H1 (cell line): Measurements from ENCODE around the gene ZFP2. TPM values are rescaled to one million over a fixed set of nuclear protein-coding genes. Genes with fewer than 3 reads are reported as not detected.

ENCODE experiments used
- CTCF ChIA-PET: fragments of 300-600 bp; sonication (Branson Sonifier 250); formaldehyde crosslinking; loops from one replicate; lab custom pipeline; 2021; ENCODE audit not compliant: partially characterized antibody; lab: Charles Lee
- POLR2A ChIA-PET: fragments of 300-600 bp; sonication (Branson Sonifier 250); formaldehyde crosslinking; loops from one replicate; lab custom pipeline; 2021; ENCODE audit warnings: inconsistent platforms; ENCODE audit not compliant: partially characterized antibody; lab: Charles Lee
- DNase-seq, 2 experiments: peaks; one replicate each; pipeline versions ENCODE4 v3.0.0 to v3.0.0-alpha.2; 2010 to 2022; ENCODE audit warnings: low spot score in 2 of 2, low read depth in 1 of 2, mixed read lengths in 1 of 2
- FAIRE-seq: peaks from 2 replicates; lab custom pipeline; 2011; peaks lifted over from hg19 to GRCh38; lab: Jason Lieb, UNC
- H2AFZ ChIP-seq: 2 replicates; pipeline ENCODE4 v1.8.1; 2012; ENCODE audit warnings: low read length, inconsistent platforms
- H2AK5ac ChIP-seq: 2 replicates; pipeline ENCODE4 v1.6.1; 2013; ENCODE audit warnings: low read depth, low read length
- H2BK120ac ChIP-seq: replicated peaks from 2 replicates; pipeline ENCODE3; 2013; ENCODE audit warnings: low read depth, low read length, inconsistent platforms
- H2BK12ac ChIP-seq: 2 replicates; pipeline ENCODE4 v1.6.1; 2013; ENCODE audit warnings: low read depth, low read length
- H2BK15ac ChIP-seq: 2 replicates; pipeline ENCODE4 v1.6.1; 2013; ENCODE audit warnings: low read length
- H2BK20ac ChIP-seq: 2 replicates; pipeline ENCODE4 v1.6.1; 2013; ENCODE audit warnings: low read length
- H2BK5ac ChIP-seq: 2 replicates; pipeline ENCODE4 v1.6.1; 2013; ENCODE audit warnings: low read depth, low read length
- H3K14ac ChIP-seq: 2 replicates; pipeline ENCODE4 v1.6.1; 2013; ENCODE audit warnings: inconsistent platforms; ENCODE audit not compliant: insufficient read length
- H3K18ac ChIP-seq: 2 replicates; pipeline ENCODE4 v1.6.1; 2013; ENCODE audit warnings: low read length; ENCODE audit errors: extremely low read depth
- H3K23ac ChIP-seq: 2 replicates; pipeline ENCODE4 v1.6.1; 2013; ENCODE audit warnings: inconsistent platforms; ENCODE audit not compliant: insufficient read length
- H3K23me2 ChIP-seq: 2 replicates; pipeline ENCODE4 v1.6.1; 2013; ENCODE audit warnings: low read depth, low read length
- H3K27ac ChIP-seq: 2 replicates; pipeline ENCODE4 v1.6.1; 2011; ENCODE audit warnings: low read depth, low read length, inconsistent platforms
- H3K27me3 ChIP-seq, 4 experiments: replicated peaks in 1 of 4; 1 replicate in 1 of 4; 2 replicates in 3 of 4; pipeline versions ENCODE4 v1.6.1 to v1.8.1; 2011 to 2013; ENCODE audit warnings: low read length in 3 of 4, mild to moderate bottlenecking in 3 of 4, inconsistent platforms in 2 of 4, mixed read lengths in 2 of 4, moderate library complexity in 1 of 4; ENCODE audit not compliant: control insufficient read depth in 3 of 4, insufficient read depth in 3 of 4; ENCODE audit errors: extremely low read depth in 1 of 4
- H3K36me3 ChIP-seq, 4 experiments: 2 replicates each; pipeline versions ENCODE4 v1.6.1 to v1.8.1; 2011 to 2013; ENCODE audit warnings: mild to moderate bottlenecking in 4 of 4, low read length in 3 of 4, moderate library complexity in 2 of 4, control low read depth in 1 of 4, inconsistent platforms in 1 of 4; ENCODE audit not compliant: insufficient read depth in 4 of 4, control insufficient read depth in 2 of 4
- H3K4ac ChIP-seq: replicated peaks from 2 replicates; pipeline ENCODE3; 2013; ENCODE audit warnings: low read length, low read depth, mixed read lengths, inconsistent platforms; ENCODE audit not compliant: insufficient read length
- H3K4me1 ChIP-seq, 4 experiments: replicated peaks in 1 of 4; 1 replicate in 1 of 4; 2 replicates in 3 of 4; pipeline versions ENCODE4 v1.6.1 to v1.8.1; 2011 to 2013; ENCODE audit warnings: low read length in 3 of 4, inconsistent platforms in 2 of 4, mixed read lengths in 1 of 4; ENCODE audit not compliant: insufficient read depth in 4 of 4, control insufficient read depth in 3 of 4
- H3K4me2 ChIP-seq, 2 experiments: 2 replicates each; pipeline versions ENCODE4 v1.6.1 to v1.8.1; 2011 to 2013; ENCODE audit warnings: low read depth in 2 of 2, low read length in 2 of 2, control low read depth in 1 of 2, inconsistent platforms in 1 of 2, mild to moderate bottlenecking in 1 of 2; ENCODE audit not compliant: insufficient read depth in 1 of 2
- H3K4me3 ChIP-seq, 4 experiments: fragments of 200-600, 300-600 bp in 1 of 4; sonication (generic), shearing (Covaris generic), sonication (Bioruptor Twin) in 1 of 4; 2 replicates each; pipeline versions ENCODE4 v1.5.1 to v1.8.1; 2011 to 2016; ENCODE audit warnings: low read length in 4 of 4, low read depth in 3 of 4, control low read depth in 2 of 4, inconsistent platforms in 2 of 4, mild to moderate bottlenecking in 2 of 4, mixed read lengths in 1 of 4, moderate library complexity in 1 of 4; ENCODE audit not compliant: insufficient read depth in 2 of 4; ENCODE audit errors: extremely low read depth in 1 of 4
- H3K56ac ChIP-seq: replicated peaks from 2 replicates; pipeline ENCODE3; 2013; ENCODE audit warnings: low read depth, mild to moderate bottlenecking, mixed read lengths, low read length, inconsistent platforms; ENCODE audit not compliant: insufficient read length
- H3K79me1 ChIP-seq: 2 replicates; pipeline ENCODE4 v1.6.1; 2013; ENCODE audit warnings: low read depth, low read length, control low read depth
- H3K79me2 ChIP-seq, 2 experiments: 2 replicates each; pipeline versions ENCODE4 v1.6.1 to v1.8.1; 2012 to 2013; ENCODE audit warnings: low read length in 2 of 2, mild to moderate bottlenecking in 2 of 2, inconsistent platforms in 1 of 2; ENCODE audit not compliant: insufficient read depth in 2 of 2, control insufficient read depth in 1 of 2
- H3K9ac ChIP-seq, 4 experiments: replicated peaks in 1 of 4; 1 replicate in 1 of 4; 2 replicates in 3 of 4; pipeline versions ENCODE4 v1.6.1 to v1.8.1; 2011 to 2013; ENCODE audit warnings: low read depth in 3 of 4, low read length in 3 of 4, control low read depth in 2 of 4, mild to moderate bottlenecking in 2 of 4, moderate library complexity in 2 of 4, inconsistent platforms in 1 of 4; ENCODE audit errors: extremely low read depth in 1 of 4
- H3K9me3 ChIP-seq, 2 experiments: 2 replicates each; pipeline versions ENCODE4 v1.6.1 to v1.8.1; 2012 to 2013; ENCODE audit warnings: mild to moderate bottlenecking in 2 of 2, moderate library complexity in 2 of 2, control low read depth in 1 of 2, inconsistent platforms in 1 of 2, low read depth in 1 of 2, low read length in 1 of 2, mixed read lengths in 1 of 2; ENCODE audit not compliant: insufficient read depth in 2 of 2
- H4K20me1 ChIP-seq, 2 experiments: replicated peaks in 1 of 2; 2 replicates each; pipeline versions ENCODE3 to v1.8.1; 2011 to 2013; ENCODE audit warnings: inconsistent platforms in 2 of 2, low read length in 2 of 2, mild to moderate bottlenecking in 1 of 2; ENCODE audit not compliant: insufficient read depth in 2 of 2, control insufficient read depth in 1 of 2
- H4K5ac ChIP-seq: 2 replicates; pipeline ENCODE4 v1.6.1; 2013; ENCODE audit warnings: low read length, low read depth, mixed read lengths, inconsistent platforms; ENCODE audit not compliant: insufficient read length
- H4K8ac ChIP-seq: 2 replicates; pipeline ENCODE4 v1.8.0; 2013; ENCODE audit warnings: mild to moderate bottlenecking, moderate library complexity, low read length, inconsistent platforms; ENCODE audit not compliant: insufficient read depth; ENCODE audit errors: extremely low read depth
- H4K91ac ChIP-seq: replicated peaks from 2 replicates; pipeline ENCODE3; 2013; ENCODE audit warnings: low read length, mixed read lengths, inconsistent platforms; ENCODE audit not compliant: insufficient read length
- BRCA1 ChIP-seq: IDR thresholded peaks from 2 replicates; pipeline ENCODE4 v1.6.1; 2012; ENCODE audit warnings: low read depth, low read length, improper control_type of control experiment
- E2F6 ChIP-seq: IDR thresholded peaks from 2 replicates; pipeline ENCODE4 v1.6.1; 2012; ENCODE audit warnings: inconsistent platforms
- SIN3A ChIP-seq, 2 experiments: IDR thresholded peaks in 1 of 2; conservative IDR thresholded peaks in 1 of 2; 2 replicates each; pipeline ENCODE4 v1.6.1; 2011 to 2012; ENCODE audit warnings: low read length in 2 of 2, improper control_type of control experiment in 1 of 2, low read depth in 1 of 2, mild to moderate bottlenecking in 1 of 2
- SIRT6 ChIP-seq: IDR thresholded peaks from one replicate; pipeline ENCODE4 v1.7.1; 2012; ENCODE audit warnings: low read length, inconsistent platforms
- SIX5 ChIP-seq: IDR thresholded peaks from 2 replicates; pipeline ENCODE4 v1.6.1; 2011; ENCODE audit warnings: mild to moderate bottlenecking, low read depth, low read length
- WGBS, 2 experiments: shearing (Covaris generic) in 1 of 2; methylation state at CpG; one replicate each; pipeline versions ENCODE4 v1.1.6 to v1.1.7; 2013 to 2015; ENCODE audit warnings: low lambda C conversion rate in 2 of 2, mixed read lengths in 2 of 2, inconsistent platforms in 1 of 2, low coverage in 1 of 2, missing lambda C conversion rate in 1 of 2; ENCODE audit not compliant: insufficient replicate concordance in 2 of 2, insufficient coverage in 1 of 2, insufficient read length in 1 of 2; ENCODE audit errors: extremely low coverage in 1 of 2, missing lambda C conversion rate in 1 of 2; 5-methylcytosine and 5-hydroxymethylcytosine counted together
- polyA plus RNA-seq, 7 experiments: library from polyadenylated mRNA; depleted of rRNA in 3 of 7; stranded (reverse) in 5 of 7; unstranded in 2 of 7; fragments of >200 nt in 5 of 7; fragments of 200-250 nt in 2 of 7; gene quantifications; 1 replicate in 5 of 7; 2 replicates in 1 of 7; 4 replicates in 1 of 7; pipeline versions ENCODE4 v1.2.1 to v1.2.3, GENCODE V29; 2011 to 2013; ENCODE audit warnings: missing spikeins in 2 of 7, mixed read lengths in 2 of 7
- total RNA-seq: library from RNA; stranded (reverse); fragmentation: NEBNext Ultra II Directional; extraction: Animal tissue kit (Norgen Biotek cat#: 25700); gene quantifications from 2 replicates; pipeline ENCODE4 v1.2.1, GENCODE V29; 2021

ZFP2 gene
- total and polyA plus RNA-seq, 2 of the 8 experiments (the other 6 are each of a cell fraction or from before 2014, with no cell fraction given): 0.20 to 0.78 TPM

GRCh38 chr5:178861627-178862026 lies 34.1 kb upstream of the ZFP2 start:
- H3K23me2 ChIP-seq: peaks cover 2% of the 10 kb centered on the region; the same call in 1 of the 2 replicates
- peaks cover 0 to 2% of the 10 kb centered on the region in 2 experiments for H4K20me1 ChIP-seq
- H3K79me2 ChIP-seq: no peaks in the 10 kb centered on the region; a peak in 1 of 4 replicates
- H2BK12ac ChIP-seq: no peak overlapping the region
- no peak overlapping the region for H3K18ac ChIP-seq
- peaks cover 3% of the 10 kb centered on the region; the same call in 1 of the 2 replicates for H3K79me1 ChIP-seq
- no peak overlapping the region for H4K5ac ChIP-seq
- 92% methylated on average over 8 of the region's 8 CpGs; no CpG with 5 or more reads in 1 of the 2 experiments for WGBS, 2 experiments
- H2BK5ac ChIP-seq: no peak overlapping the region
- POLR2A ChIA-PET: no interaction called here
- H3K4ac ChIP-seq: no peak overlapping the region
- H4K8ac ChIP-seq: no peak overlapping the region
- no peak for DNase-seq
- no peak overlapping the region for H3K23ac ChIP-seq
- H2AK5ac ChIP-seq: no peak overlapping the region
- H3K27ac ChIP-seq: no peak overlapping the region
- no peak overlapping the region for H4K91ac ChIP-seq
- no peak overlapping the region for H2BK20ac ChIP-seq
- H2BK120ac ChIP-seq: no peak overlapping the region
- no peak overlapping the region for H3K4me3 ChIP-seq
- no peak for FAIRE-seq
- H3K4me1 ChIP-seq: no peaks in the 10 kb centered on the region; a peak in 1 of 7 replicates
- no peak overlapping the region for H2BK15ac ChIP-seq
- CTCF ChIA-PET: interaction anchor here (0.6 kb wide), 1 partner anchor 800 kb away, joined by 3 read pairs; no protein-coding TSS in a partner anchor
- no peak overlapping the region for H3K9ac ChIP-seq
- no peak overlapping the region for H3K56ac ChIP-seq
- H3K14ac ChIP-seq: no peak overlapping the region
- no peak overlapping the region; a peak in 1 of 4 replicates for H3K4me2 ChIP-seq
- TF ChIP-seq E2F6: no peak
- TF ChIP-seq SIX5: no peak
- no peak for TF ChIP-seq BRCA1
- no peak for TF ChIP-seq SIN3A (conservative IDR thresholded peaks at IDR 0.05 in 1 of 2, IDR thresholded peaks at IDR 0.05 in 1 of 2; ENCODE audit: low read depth in 1 of 2, low read length in 2 of 2)
- TF ChIP-seq SIRT6: no peak
- TF ChIP-seq, all 59 proteins: peak for 0
- peaks cover 0 to 9% (median 4%) of the 10 kb centered on the region in 4 experiments; a peak in 4 of 8 replicates for H3K36me3 ChIP-seq
- H3K27me3 ChIP-seq: peaks cover 0 to 3% (median 0%) of the 10 kb centered on the region in 4 experiments; a peak in 1 of 7 replicates
- no peak overlapping the region for H2AFZ ChIP-seq
- H3K9me3 ChIP-seq: peaks cover 0 to 2% of the 10 kb centered on the region in 2 experiments; a peak in 1 of 4 replicates
